ENCODE measurements around the gene SNAP47.

SNAP47 gene

GRCh38 chr1:227769936-227770494 is 34.8 kb downstream of the SNAP47 start:
- no peak for DNase-seq

GRCh38 chr1:227770812-227771211 is 35.6 kb downstream of the SNAP47 start:
- no peak for DNase-seq

GRCh38 chr1:227771326-227771725 is 36.1 kb downstream of the SNAP47 start:
- no peak for DNase-seq

- no peak for DNase-seq
Observed at GRCh38 chr1:227771771-227772170, 36.5 kb downstream of the SNAP47 start.

GRCh38 chr1:227773558-227773957 is 38.3 kb downstream of the SNAP47 start:
- no peak for DNase-seq

- DNase-seq: no peak
Observed at GRCh38 chr1:227774051-227774731, 39.0 kb downstream of the SNAP47 start.

GRCh38 chr1:227774821-227775661 is 39.8 kb downstream of the SNAP47 start:
- no peak for DNase-seq

- DNase-seq: no peak
Observed at GRCh38 chr1:227775841-227776240, 40.6 kb downstream of the SNAP47 start.

- DNase-seq: no peak
Observed at GRCh38 chr1:227776331-227776771, 41.1 kb downstream of the SNAP47 start.

GRCh38 chr1:227777156-227777555 is 41.9 kb downstream of the SNAP47 start:
- no peak for DNase-seq

GRCh38 chr1:227777646-227778045 is 42.4 kb downstream of the SNAP47 start:
- no peak for DNase-seq

GRCh38 chr1:227778401-227778947 is 43.2 kb downstream of the SNAP47 start:
- DNase-seq: no peak

- no peak for DNase-seq
Observed at GRCh38 chr1:227779021-227779441, 43.8 kb downstream of the SNAP47 start.

GRCh38 chr1:227779685-227780084 is 44.5 kb downstream of the SNAP47 start:
- no peak for DNase-seq

- DNase-seq: no peak
Observed at GRCh38 chr1:227780101-227781044, 45.1 kb downstream of the SNAP47 start.

GRCh38 chr1:227781314-227781930 is 46.2 kb downstream of the SNAP47 start:
- no peak for DNase-seq

GRCh38 chr1:227782226-227782625 is 47.0 kb downstream of the SNAP47 start:
- no peak for DNase-seq

GRCh38 chr1:227785094-227785804 is 50.0 kb downstream of the SNAP47 start:
- no peak for DNase-seq

GRCh38 chr1:227785805-227786671 is 50.8 kb downstream of the SNAP47 start:
- no peak for DNase-seq

Data from suppressor macrophage treated with lipopolysaccharide for 4 hours (primary cell).